CD4-positive, alpha-beta memory T cell (primary cell): Measurements from ENCODE around the gene NMRK1. TPM values are rescaled to one million over a fixed set of nuclear protein-coding genes. Genes with fewer than 3 reads are reported as not detected.

Source experiments
- CTCF ChIA-PET: fragments of 350-600 bp; sonication (Branson Sonifier 250); formaldehyde crosslinking; loops from one replicate; lab custom pipeline; 2021; ENCODE audit warnings: inconsistent platforms; ENCODE audit not compliant: partially characterized antibody; lab: Charles Lee
- POLR2A ChIA-PET: fragments of 350-600 bp; sonication (Branson Sonifier 250); formaldehyde crosslinking; loops from one replicate; lab custom pipeline; 2021; ENCODE audit not compliant: partially characterized antibody; lab: Charles Lee
- DNase-seq, 5 donors: peaks; one replicate each; pipeline versions ENCODE4 v3.0.0 to v3.0.0-alpha.2; 2020 to 2022; ENCODE audit warnings: mixed read lengths in 1 of 5
- H3K27ac ChIP-seq: one replicate; pipeline ENCODE4 v1.7.0; 2013; ENCODE audit warnings: low read depth, low read length
- H3K27me3 ChIP-seq: 2 replicates; pipeline ENCODE4 v1.7.0; 2013; ENCODE audit warnings: mild to moderate bottlenecking, low read length, moderate library complexity; ENCODE audit not compliant: insufficient read depth
- H3K36me3 ChIP-seq: 2 replicates; pipeline ENCODE4 v1.7.0; 2013; ENCODE audit warnings: mild to moderate bottlenecking, low read length, moderate library complexity; ENCODE audit not compliant: insufficient read depth
- H3K4me1 ChIP-seq: 2 replicates; pipeline ENCODE4 v1.7.0; 2013; ENCODE audit warnings: mild to moderate bottlenecking, low read length, moderate library complexity; ENCODE audit not compliant: insufficient read depth
- H3K4me3 ChIP-seq, 2 donors: one replicate each; pipeline ENCODE4 v1.7.0; 2013; ENCODE audit warnings: low read length in 2 of 2, mild to moderate bottlenecking in 1 of 2
- H3K9me3 ChIP-seq, 2 donors: one replicate each; pipeline ENCODE4 v1.7.0; 2013; ENCODE audit warnings: low read length in 2 of 2, control low read depth in 1 of 2; ENCODE audit not compliant: control insufficient read depth in 1 of 2
- H3K27ac Mint-ChIP-seq, 7 donors: one replicate each; pipeline ENCODE4 v1.8.0; 2020 to 2021; ENCODE audit warnings: mixed read lengths in 7 of 7, mild to moderate bottlenecking in 6 of 7, inconsistent platforms in 3 of 7, moderate library complexity in 3 of 7
- H3K27me3 Mint-ChIP-seq, 2 donors: one replicate each; pipeline ENCODE4 v1.8.0; 2020 to 2021; ENCODE audit warnings: mixed read lengths in 2 of 2
- H3K36me3 Mint-ChIP-seq, 2 donors: one replicate each; pipeline ENCODE4 v1.8.0; 2020 to 2021; ENCODE audit warnings: mixed read lengths in 2 of 2, inconsistent platforms in 1 of 2, mild to moderate bottlenecking in 1 of 2
- H3K4me1 Mint-ChIP-seq, 4 donors: one replicate each; pipeline ENCODE4 v1.8.0; 2020 to 2021; ENCODE audit warnings: mixed read lengths in 4 of 4, mild to moderate bottlenecking in 1 of 4
- H3K4me3 Mint-ChIP-seq, 8 donors: one replicate each; pipeline ENCODE4 v1.8.0; 2020 to 2021; ENCODE audit warnings: mixed read lengths in 8 of 8, mild to moderate bottlenecking in 7 of 8, moderate library complexity in 6 of 8, inconsistent platforms in 3 of 8
- H3K9me3 Mint-ChIP-seq, 8 donors: one replicate each; pipeline ENCODE4 v1.8.0; 2020 to 2021; ENCODE audit warnings: mixed read lengths in 8 of 8, mild to moderate bottlenecking in 5 of 8, inconsistent platforms in 3 of 8, moderate library complexity in 1 of 8
- intact Hi-C: fragments of 100-400 bp; cut with micrococcal nuclease; formaldehyde crosslinking; loops from one replicate; pipeline ENCODE4 v1.15.1; 2023
- polyA plus RNA-seq, 2 donors: library from polyadenylated mRNA; unstranded; fragments of 300-500 nt; fragmentation: Illumina TruSeq; gene quantifications; one replicate each; pipeline ENCODE4 v1.2.3, GENCODE V29; 2021
- total RNA-seq, 2 experiments: library from RNA; stranded (reverse); gene quantifications; one replicate each; pipeline ENCODE4 v1.2.3, GENCODE V29; 2021

NMRK1 gene
- total and polyA plus RNA-seq, 4 experiments from 2014 or later = 81.3 to 131 (median 112) TPM

DNA sequence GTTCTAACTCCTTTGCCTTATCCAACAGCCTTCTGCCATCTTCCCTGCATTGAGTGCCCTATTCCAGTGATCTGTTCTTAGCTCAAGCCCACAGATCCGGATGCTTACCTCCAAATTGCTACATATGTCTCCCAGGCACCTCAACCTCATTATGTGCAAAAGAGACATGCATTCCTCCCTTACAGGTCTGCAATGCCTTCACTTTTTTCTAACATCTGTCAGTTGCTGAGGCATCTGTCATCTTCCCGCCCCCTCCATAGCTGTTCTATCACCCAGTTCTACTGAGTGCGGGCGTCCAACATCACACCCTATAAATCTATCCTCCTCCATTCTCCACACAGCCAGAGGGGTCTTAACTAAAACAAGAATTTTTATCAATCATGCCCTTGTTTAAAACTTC lies 20.1 kb downstream of the NMRK1 start:
- Mint-ChIP-seq H3K27ac (peak overlapping the region in 2 of 7 donors; percentile 47 to 79), H3K4me1 (peaks cover 10 to 24% (median 13%) of the 10 kb centered on the region in 4 donors), H3K9me3 (no peaks in the 10 kb centered on the region), H3K36me3 (peaks cover 42 to 65% of the 10 kb centered on the region in 2 donors), H3K4me3 (no peak overlapping the region), H3K27me3 (no peaks in the 10 kb centered on the region)
- ChIA-PET CTCF (interaction anchor here (0.8 to 1.9 kb wide), 3 partner anchors 39 to 292 kb away, joined by 3 to 5 read pairs (median 3); partner anchors contain the start of gene CARNMT1), POLR2A (interaction anchor here (0.9 to 1.7 kb wide), 2 partner anchors 39 to 114 kb away, joined by 3 to 5 read pairs; partner anchors contain the start of gene CARNMT1)
- intact Hi-C loops = no loop called here
- Histone ChIP-seq H3K4me3 (no peak overlapping the region), H3K36me3 (peaks cover 30% of the 10 kb centered on the region), H3K9me3 (no peaks in the 10 kb centered on the region), H3K27me3 (no peaks in the 10 kb centered on the region), H3K27ac (no peak overlapping the region), H3K4me1 (peaks cover 13% of the 10 kb centered on the region)
- no peak for DNase-seq

DNA sequence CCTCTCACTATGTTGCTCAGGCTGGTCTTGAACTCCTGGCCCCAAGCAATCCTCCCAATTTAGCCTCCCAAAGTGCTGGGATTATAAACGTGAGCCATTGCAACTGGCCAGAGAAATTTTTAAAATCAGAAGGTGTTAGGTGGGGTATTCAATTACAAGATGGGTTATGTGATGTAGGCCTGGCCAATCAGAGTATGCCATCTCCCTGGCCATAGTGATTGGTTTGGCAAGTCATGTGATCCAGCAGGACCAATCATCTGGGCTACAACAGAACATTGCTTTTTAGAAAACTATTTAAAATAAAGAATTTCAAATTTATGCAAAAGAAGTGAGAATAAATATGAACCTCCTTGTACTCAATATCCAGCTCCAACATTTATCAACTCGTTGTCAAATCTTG lies 22.4 kb downstream of the NMRK1 start:
- H3K27me3 ChIP-seq = no peaks in the 10 kb centered on the region
- no peak for DNase-seq
- H3K4me1 Mint-ChIP-seq = peaks cover 0 to 8% (median 0%) of the 10 kb centered on the region in 4 donors
- H3K36me3 Mint-ChIP-seq = peaks cover 41 to 69% of the 10 kb centered on the region in 2 donors
- CTCF ChIA-PET = interaction anchor here (1.5 to 3.1 kb wide), 2 partner anchors 32 to 288 kb away, joined by 4 to 15 read pairs; no protein-coding TSS in a partner anchor
- H3K4me3 Mint-ChIP-seq = no peak overlapping the region
- POLR2A ChIA-PET = no interaction called here
- H3K4me3 ChIP-seq = no peak overlapping the region
- H3K9me3 ChIP-seq = no peaks in the 10 kb centered on the region
- no peaks in the 10 kb centered on the region for H3K4me1 ChIP-seq
- H3K27me3 Mint-ChIP-seq = no peaks in the 10 kb centered on the region
- no peaks in the 10 kb centered on the region for H3K9me3 Mint-ChIP-seq
- intact Hi-C loops = no loop called here
- peak overlapping the region; percentile 7 for H3K27ac ChIP-seq
- H3K36me3 ChIP-seq = peaks cover 35% of the 10 kb centered on the region
- peak overlapping the region in 1 of 7 donors; percentile 37 for H3K27ac Mint-ChIP-seq

DNA sequence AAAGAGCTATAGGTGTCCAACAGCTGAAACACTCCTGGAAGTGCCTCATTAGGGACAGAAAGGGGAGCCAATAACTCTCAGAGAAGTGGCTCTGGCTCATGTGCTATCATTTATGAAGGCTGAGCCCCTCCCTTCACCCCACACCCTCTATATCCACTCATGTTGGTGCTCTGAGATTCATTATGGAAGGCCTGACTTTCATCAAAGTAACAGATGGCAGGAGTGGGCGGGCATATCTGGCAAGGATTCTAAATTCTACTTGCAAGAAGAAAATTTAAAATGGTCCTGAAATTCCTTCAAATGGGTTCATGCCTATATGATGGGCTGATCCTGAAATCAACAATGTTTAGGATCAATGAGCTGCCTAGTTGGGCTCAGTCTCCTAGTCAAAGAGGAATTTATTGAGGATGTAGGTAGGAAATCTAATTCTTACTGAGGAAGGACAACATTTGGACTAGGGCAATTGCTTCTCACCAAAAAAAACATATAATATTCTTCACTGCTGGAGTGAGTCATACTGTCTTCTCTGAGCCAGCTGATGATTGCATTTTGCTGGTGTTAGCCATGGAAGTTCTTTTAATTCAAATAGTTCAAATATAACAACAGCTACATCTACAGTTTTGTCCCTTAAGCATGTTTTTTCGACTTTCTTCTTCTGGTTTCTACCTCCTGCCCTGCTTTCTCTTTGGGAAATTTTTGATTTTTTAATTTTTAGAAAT lies 23.5 kb downstream of the NMRK1 start:
- no peaks in the 10 kb centered on the region for H3K9me3 ChIP-seq
- DNase-seq = no peak
- no peak overlapping the region for H3K4me3 ChIP-seq
- H3K27ac Mint-ChIP-seq = peak overlapping the region in 4 of 7 donors; percentile 17 to 78 (median 58)
- H3K4me3 Mint-ChIP-seq = no peak overlapping the region
- ChIA-PET CTCF (interaction anchor here (0.7 to 3.1 kb wide), 9 partner anchors 10 to 292 kb away, joined by 3 to 15 read pairs (median 4); partner anchors contain the start of gene C9orf40), POLR2A (no interaction called here)
- H3K9me3 Mint-ChIP-seq = peaks cover 0 to 5% (median 1%) of the 10 kb centered on the region in 8 donors
- peaks cover 50 to 77% of the 10 kb centered on the region in 2 donors for H3K36me3 Mint-ChIP-seq
- intact Hi-C loops = no loop called here
- H3K4me1 ChIP-seq = no peaks in the 10 kb centered on the region
- peaks cover 0 to 8% (median 0%) of the 10 kb centered on the region in 4 donors for H3K4me1 Mint-ChIP-seq
- H3K36me3 ChIP-seq = peaks cover 35% of the 10 kb centered on the region
- no peaks in the 10 kb centered on the region for H3K27me3 Mint-ChIP-seq
- no peak overlapping the region for H3K27ac ChIP-seq
- no peaks in the 10 kb centered on the region for H3K27me3 ChIP-seq

DNA sequence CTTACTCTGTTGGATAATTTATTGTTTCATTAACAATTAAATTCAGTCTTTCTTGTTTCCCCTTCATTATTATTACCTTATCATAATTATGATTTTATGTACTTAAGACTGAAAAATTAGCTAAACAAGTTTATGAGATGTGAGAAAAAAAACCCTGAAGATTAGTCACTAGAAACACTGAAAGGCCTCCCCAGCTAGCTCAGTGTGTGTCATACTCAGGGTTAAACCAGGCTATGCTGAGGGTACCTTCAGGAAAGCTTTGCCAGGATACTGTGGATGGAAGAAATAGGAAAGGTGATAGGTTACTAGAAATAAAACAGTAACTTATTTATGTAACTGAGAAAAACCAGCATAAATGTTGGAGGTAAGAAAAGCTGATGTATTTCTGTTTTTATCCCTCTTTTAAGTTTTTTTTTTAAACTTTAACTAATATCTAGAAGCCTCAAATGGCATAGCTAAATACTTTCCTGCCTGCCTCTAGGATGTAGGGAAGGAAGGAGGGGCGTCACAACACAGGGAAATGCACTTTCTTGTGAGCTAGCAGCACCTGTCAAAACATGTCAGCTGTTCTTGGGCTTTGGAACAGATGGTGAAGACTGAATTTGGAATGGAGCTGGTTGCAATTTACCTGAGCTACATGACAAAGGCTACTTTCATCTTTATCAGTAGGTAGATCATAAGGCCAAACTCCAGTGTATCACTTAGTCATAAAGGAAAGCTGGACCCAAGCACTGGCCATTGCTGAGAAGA lies 24.2 kb downstream of the NMRK1 start:
- H3K4me3 ChIP-seq = no peak overlapping the region
- Mint-ChIP-seq H3K36me3 (peaks cover 54 to 74% of the 10 kb centered on the region in 2 donors), H3K4me1 (peaks cover 0 to 5% (median 0%) of the 10 kb centered on the region in 4 donors), H3K27me3 (no peaks in the 10 kb centered on the region), H3K27ac (peak overlapping the region in 5 of 7 donors; percentile 3 to 78 (median 62)), H3K4me3 (no peak overlapping the region), H3K9me3 (peaks cover 0 to 11% (median 1%) of the 10 kb centered on the region in 8 donors)
- no peaks in the 10 kb centered on the region for H3K27me3 ChIP-seq
- no peaks in the 10 kb centered on the region for H3K4me1 ChIP-seq
- no peaks in the 10 kb centered on the region for H3K9me3 ChIP-seq
- POLR2A ChIA-PET = interaction anchor here (1.3 kb wide), 1 partner anchor 35 kb away, joined by 5 read pairs; the partner anchor contains the start of gene CARNMT1
- no peak overlapping the region for H3K27ac ChIP-seq
- peaks cover 32% of the 10 kb centered on the region for H3K36me3 ChIP-seq
- no peak for DNase-seq
- CTCF ChIA-PET = interaction anchor here (0.7 to 3.1 kb wide), 9 partner anchors 9 to 291 kb away, joined by 3 to 15 read pairs (median 4); partner anchors contain the start of gene C9orf40
- intact Hi-C loops = no loop called here

- ChIA-PET CTCF (no interaction called here), POLR2A (no interaction called here)
- Histone ChIP-seq H3K27ac (no peak overlapping the region), H3K27me3 (no peaks in the 10 kb centered on the region), H3K9me3 (no peaks in the 10 kb centered on the region), H3K4me3 (no peak overlapping the region), H3K4me1 (no peaks in the 10 kb centered on the region), H3K36me3 (peaks cover 12% of the 10 kb centered on the region)
- Mint-ChIP-seq H3K27ac (no peak overlapping the region), H3K9me3 (peaks cover 0 to 11% (median 4%) of the 10 kb centered on the region in 8 donors), H3K27me3 (no peaks in the 10 kb centered on the region), H3K36me3 (peaks cover 31 to 55% of the 10 kb centered on the region in 2 donors), H3K4me1 (no peaks in the 10 kb centered on the region), H3K4me3 (no peak overlapping the region)
- DNase-seq = no peak
- intact Hi-C loops = no loop called here
Observed at GRCh38 chr9:75061169-75061568, 26.8 kb downstream of the NMRK1 start.

DNA sequence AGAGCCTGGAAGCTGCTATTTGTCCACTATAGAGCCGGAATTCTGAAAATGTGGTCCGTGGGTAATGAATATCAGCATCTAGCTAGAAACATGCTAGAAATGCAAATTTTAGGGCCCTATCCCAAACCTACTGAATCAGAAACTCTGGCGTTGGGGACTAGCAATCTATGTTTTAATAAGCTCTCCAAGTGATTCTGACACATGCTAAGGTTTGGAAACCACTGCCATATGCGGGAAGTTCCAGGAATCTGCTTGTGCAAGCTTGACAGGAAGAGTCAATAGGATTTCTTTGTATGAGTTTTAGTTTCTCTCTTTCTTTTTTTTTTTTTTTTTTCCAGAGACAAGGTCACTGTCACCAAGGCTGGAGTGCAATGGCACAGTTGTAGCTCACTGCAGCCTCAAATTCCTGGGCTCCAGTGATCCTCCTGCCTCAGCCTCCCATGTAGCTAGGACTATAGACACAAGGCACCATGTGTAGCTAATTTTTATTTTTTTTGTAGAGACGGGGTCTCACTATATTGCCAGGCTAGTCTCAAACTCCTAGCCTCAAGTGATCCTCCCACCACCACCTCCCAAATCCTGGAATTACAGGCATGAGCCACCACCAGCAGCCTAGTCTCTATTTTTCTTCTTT lies 33.5 kb downstream of the NMRK1 start:
- CTCF ChIA-PET = interaction anchor here (1.8 kb wide), 1 partner anchor 9 kb away, joined by 4 read pairs; no protein-coding TSS in a partner anchor
- no peak overlapping the region for H3K27ac Mint-ChIP-seq
- POLR2A ChIA-PET = no interaction called here
- H3K27me3 ChIP-seq = no peaks in the 10 kb centered on the region
- H3K36me3 Mint-ChIP-seq = peaks cover 4 to 8% of the 10 kb centered on the region in 2 donors
- no peak overlapping the region for H3K27ac ChIP-seq
- H3K36me3 ChIP-seq = no peaks in the 10 kb centered on the region
- no peak overlapping the region for H3K4me3 Mint-ChIP-seq
- no peak overlapping the region for H3K4me3 ChIP-seq
- no peak for DNase-seq
- peaks cover 0 to 7% (median 1%) of the 10 kb centered on the region in 8 donors for H3K9me3 Mint-ChIP-seq
- H3K4me1 ChIP-seq = no peaks in the 10 kb centered on the region
- no peaks in the 10 kb centered on the region for H3K9me3 ChIP-seq
- intact Hi-C loops = no loop called here
- no peaks in the 10 kb centered on the region for H3K4me1 Mint-ChIP-seq
- H3K27me3 Mint-ChIP-seq = no peaks in the 10 kb centered on the region
